HEK293T (cell line): Measurements from ENCODE around the gene ADCY10.

Experiments
- CTCF ChIA-PET: fragments of 350-600 bp; formaldehyde crosslinking; extraction: SDS; loops from one replicate; lab custom pipeline; 2021; ENCODE audit warnings: antibody characterized with exemption, inconsistent platforms; lab: Yijun Ruan, JAX
- POLR2A ChIA-PET: fragments of 350-600 bp; formaldehyde crosslinking; extraction: SDS; loops from one replicate; lab custom pipeline; 2020; ENCODE audit warnings: antibody characterized with exemption, inconsistent platforms; lab: Yijun Ruan, JAX
- DNase-seq: peaks from one replicate; pipeline ENCODE4 v3.0.0; 2012; ENCODE audit warnings: mixed read lengths; ENCODE audit errors: extremely low spot score
- ARNT ChIP-seq: fragments of 450-650 bp; IDR thresholded peaks from 2 replicates; pipeline ENCODE4 v1.6.1; 2017; ENCODE audit warnings: mild to moderate bottlenecking
- BHLHE40 ChIP-seq: fragments of 450-650 bp; IDR thresholded peaks from 2 replicates; pipeline ENCODE4 v1.6.1; 2016; ENCODE audit warnings: mild to moderate bottlenecking, moderate library complexity, borderline replicate concordance
- CTBP1 ChIP-seq: fragments of 450-650 bp; IDR thresholded peaks from 2 replicates; pipeline ENCODE4 v1.6.1; 2016; ENCODE audit warnings: borderline replicate concordance
- ELF4 ChIP-seq: fragments of 450-650 bp; IDR thresholded peaks from 2 replicates; pipeline ENCODE4 v1.6.1; 2017; ENCODE audit warnings: antibody characterized with exemption
- FOXA1 ChIP-seq: fragments of 450-650 bp; IDR thresholded peaks from 2 replicates; pipeline ENCODE4 v1.6.1; 2016; ENCODE audit warnings: mild to moderate bottlenecking
- FOXK2 ChIP-seq: fragments of 450-650 bp; IDR thresholded peaks from 2 replicates; pipeline ENCODE4 v1.6.1; 2016; ENCODE audit warnings: mild to moderate bottlenecking
- FOXM1 ChIP-seq: fragments of 450-650 bp; IDR thresholded peaks from 2 replicates; pipeline ENCODE4 v1.6.1; 2017; ENCODE audit warnings: mild to moderate bottlenecking, borderline replicate concordance
- HDGF ChIP-seq: fragments of 450-650 bp; IDR thresholded peaks from 2 replicates; pipeline ENCODE4 v1.6.1; 2017; ENCODE audit warnings: antibody characterized with exemption, borderline replicate concordance
- L3MBTL2 ChIP-seq: fragments of 450-650 bp; conservative IDR thresholded peaks from 2 replicates; pipeline ENCODE4 v1.6.1; 2016; ENCODE audit warnings: mild to moderate bottlenecking
- LEF1 ChIP-seq: fragments of 450-650 bp; IDR thresholded peaks from 2 replicates; pipeline ENCODE4 v1.6.1; 2017; ENCODE audit warnings: mild to moderate bottlenecking, borderline replicate concordance
- NFRKB ChIP-seq: fragments of 450-650 bp; IDR thresholded peaks from 2 replicates; pipeline ENCODE4 v1.6.1; 2016; ENCODE audit warnings: mild to moderate bottlenecking, moderate library complexity
- SP1 ChIP-seq: fragments of 450-650 bp; IDR thresholded peaks from 2 replicates; pipeline ENCODE4 v1.6.1; 2017
- SUZ12 ChIP-seq: fragments of 450-650 bp; IDR thresholded peaks from 2 replicates; pipeline ENCODE4 v1.6.1; 2016; ENCODE audit warnings: mild to moderate bottlenecking
- TARDBP ChIP-seq: fragments of 450-650 bp; IDR thresholded peaks from 2 replicates; pipeline ENCODE4 v1.6.1; 2016
- ZNF384 ChIP-seq: fragments of 450-650 bp; IDR thresholded peaks from 2 replicates; pipeline ENCODE4 v1.6.1; 2016
- TF ChIP-seq, protein P1 (sequence below): fragments of 450-650 bp; IDR thresholded peaks from 2 replicates; pipeline ENCODE4 v1.6.1; 2016

The ADCY10 gene

DNA sequence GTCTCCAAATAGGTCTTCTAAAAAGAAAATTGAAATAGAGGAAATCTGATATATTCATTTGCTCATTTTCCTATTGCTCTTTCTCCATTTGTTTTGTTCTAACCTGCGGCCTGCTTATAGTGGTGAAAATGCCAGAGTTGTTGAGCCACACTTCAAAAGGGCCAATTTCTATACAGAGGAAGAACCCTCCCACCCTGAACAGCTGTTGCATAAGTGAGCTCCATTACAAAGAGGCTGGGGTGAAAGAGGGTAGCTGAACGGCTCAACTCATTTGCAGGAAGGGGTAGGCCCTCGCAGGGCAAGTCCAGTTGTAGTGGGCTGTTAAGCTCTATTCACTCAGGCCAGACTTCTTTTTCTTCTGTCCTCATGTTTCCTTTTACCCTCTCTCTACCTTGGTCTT is 8.8 kb downstream of the ADCY10 start:
- POLR2A ChIA-PET: interaction anchor here (1.3 kb wide), 1 partner anchor 31 kb away, joined by 8 read pairs; the partner anchor contains the start of gene DCAF6

DNA sequence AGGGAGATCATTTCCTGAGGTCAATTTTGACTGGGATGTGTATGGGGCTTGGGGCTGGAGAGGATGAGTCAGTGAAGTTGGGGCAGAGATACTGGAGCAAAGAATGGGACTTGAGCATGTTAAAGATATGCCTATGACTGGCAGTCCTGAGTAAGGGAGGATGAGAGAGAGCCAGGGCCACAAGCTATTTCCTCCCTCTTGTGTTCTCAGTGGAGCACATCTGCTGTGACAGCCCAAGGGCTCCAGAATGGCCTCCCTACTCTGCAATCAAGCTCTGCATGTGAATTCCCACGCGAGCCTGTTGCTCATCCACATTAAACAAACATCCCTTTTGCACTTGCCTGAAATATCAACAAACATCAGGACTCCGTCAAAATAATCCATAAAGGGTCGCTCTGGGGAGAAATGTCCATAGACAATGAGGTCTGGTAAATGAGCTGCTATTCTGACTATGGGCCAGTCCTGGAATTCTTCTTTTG is 9.2 kb downstream of the ADCY10 start:
- ChIA-PET POLR2A (interaction anchor here (1.3 kb wide), 1 partner anchor 31 kb away, joined by 8 read pairs; the partner anchor contains the start of gene DCAF6), CTCF (no interaction called here)
- no peak for DNase-seq
- TF ChIP-seq SP1 (no peak), HDGF (no peak), ELF4 (no peak), FOXM1 (no peak), ARNT (no peak), NFRKB (no peak), FOXK2 (no peak)
- TF ChIP-seq, protein P1, sequence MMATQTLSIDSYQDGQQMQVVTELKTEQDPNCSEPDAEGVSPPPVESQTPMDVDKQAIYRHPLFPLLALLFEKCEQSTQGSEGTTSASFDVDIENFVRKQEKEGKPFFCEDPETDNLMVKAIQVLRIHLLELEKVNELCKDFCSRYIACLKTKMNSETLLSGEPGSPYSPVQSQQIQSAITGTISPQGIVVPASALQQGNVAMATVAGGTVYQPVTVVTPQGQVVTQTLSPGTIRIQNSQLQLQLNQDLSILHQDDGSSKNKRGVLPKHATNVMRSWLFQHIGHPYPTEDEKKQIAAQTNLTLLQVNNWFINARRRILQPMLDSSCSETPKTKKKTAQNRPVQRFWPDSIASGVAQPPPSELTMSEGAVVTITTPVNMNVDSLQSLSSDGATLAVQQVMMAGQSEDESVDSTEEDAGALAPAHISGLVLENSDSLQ: no peak

More for the DNA sequence above, 8.8 kb downstream of the ADCY10 start:
- DNase-seq: no peak
- CTCF ChIA-PET: no interaction called here
- TF ChIP-seq ELF4 (no peak), LEF1 (no peak), ARNT (no peak), ZNF384 (no peak), TARDBP (no peak)

DNA sequence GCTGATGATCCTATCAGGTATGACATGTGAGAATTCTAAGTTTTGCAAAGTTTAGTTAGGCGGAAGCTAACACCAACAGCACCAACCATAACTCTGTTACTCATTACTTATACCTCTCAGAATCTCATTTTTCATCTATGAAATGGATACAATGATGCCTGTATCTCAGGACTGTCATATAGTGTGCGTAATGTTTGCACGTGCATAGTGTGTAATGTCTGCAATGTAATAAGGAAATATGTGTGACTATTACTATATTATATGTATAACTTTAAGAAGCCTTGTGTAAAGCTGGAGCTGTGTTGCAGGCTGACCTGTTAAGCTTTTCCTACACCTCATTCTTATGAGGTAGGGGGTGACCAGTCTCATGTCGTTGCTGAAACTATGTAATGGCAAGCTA is 13.0 kb downstream of the ADCY10 start:
- no peak for DNase-seq
- ChIA-PET POLR2A (no interaction called here), CTCF (no interaction called here)
- no peak for TF ChIP-seq NFRKB
- no peak for TF ChIP-seq L3MBTL2
- TF ChIP-seq SUZ12: no peak
- no peak for TF ChIP-seq FOXM1
- no peak for TF ChIP-seq TARDBP
- TF ChIP-seq, protein P1: no peak
- no peak for TF ChIP-seq BHLHE40
- no peak for TF ChIP-seq SP1
- no peak for TF ChIP-seq FOXK2
- TF ChIP-seq LEF1: no peak
- TF ChIP-seq FOXA1: no peak

DNA sequence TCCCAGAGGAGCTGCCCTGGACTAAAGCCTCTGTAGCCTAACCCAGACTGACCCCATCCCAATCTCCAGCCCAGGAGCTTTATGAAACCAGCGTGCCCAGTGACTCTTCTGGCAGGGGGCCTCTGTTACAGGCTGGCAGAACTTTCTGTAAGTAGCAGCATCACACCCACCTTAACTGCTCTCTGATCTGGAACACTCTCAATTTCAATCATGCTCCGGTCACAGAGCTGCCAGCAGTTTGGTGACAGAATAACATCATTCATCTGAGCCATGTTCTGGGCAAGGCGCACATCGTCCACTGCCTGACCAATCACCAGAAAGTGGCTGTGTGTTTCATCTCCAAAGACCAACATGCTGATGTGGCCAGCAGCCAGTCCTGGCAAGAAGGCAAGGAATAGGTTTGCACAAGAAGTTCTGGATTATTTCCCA is 14.7 kb downstream of the ADCY10 start:
- ChIA-PET POLR2A (interaction anchor here (0.7 kb wide), 1 partner anchor 94 kb away, joined by 3 read pairs; no protein-coding TSS in a partner anchor), CTCF (interaction anchor here (0.6 kb wide), 1 partner anchor 100 kb away, joined by 3 read pairs; no protein-coding TSS in a partner anchor)
- TF ChIP-seq L3MBTL2 (no peak), NFRKB (no peak), LEF1 (no peak), ELF4 (no peak), FOXM1 (no peak)
- TF ChIP-seq, protein P1: no peak
- DNase-seq: no peak

DNA sequence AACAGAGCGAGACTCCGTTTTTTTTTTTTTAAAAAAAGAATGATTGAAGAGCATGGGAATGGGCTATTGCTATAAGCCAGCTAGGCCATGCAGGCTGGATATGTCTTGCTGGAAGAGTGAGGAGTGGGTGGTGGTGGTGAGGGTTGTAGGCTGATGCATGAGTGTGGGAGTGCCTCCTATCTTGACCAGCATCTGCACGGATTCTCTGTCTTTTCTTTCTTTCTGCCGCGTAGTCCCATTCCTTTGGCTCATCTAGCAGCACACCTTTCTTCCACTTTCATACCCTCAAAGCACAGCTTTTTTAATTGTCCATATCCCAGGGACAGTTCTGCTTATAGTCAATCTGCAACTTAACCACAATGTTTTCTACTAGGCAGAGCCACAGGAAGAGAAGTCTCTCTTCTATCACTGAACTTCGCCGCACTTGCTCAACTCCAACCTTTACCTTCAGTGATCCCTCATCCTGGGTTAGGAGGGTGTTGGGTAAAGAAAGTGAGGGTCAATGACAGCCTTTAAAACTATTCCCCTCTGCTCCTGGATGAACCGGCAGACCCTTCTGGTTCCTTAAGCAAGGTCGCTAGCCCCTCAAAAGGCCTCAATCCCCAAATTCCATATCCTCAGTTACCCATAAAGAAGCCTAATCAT is 15.2 kb downstream of the ADCY10 start:
- ChIA-PET CTCF (interaction anchor here (0.6 kb wide), 1 partner anchor 99 kb away, joined by 3 read pairs; no protein-coding TSS in a partner anchor), POLR2A (no interaction called here)
- TF ChIP-seq FOXK2 (no peak), LEF1 (no peak), HDGF (no peak), L3MBTL2 (no peak), TARDBP (no peak), ELF4 (no peak), NFRKB (no peak), SUZ12 (no peak), CTBP1 (no peak), BHLHE40 (no peak), FOXM1 (no peak), FOXA1 (no peak), SP1 (no peak), ZNF384 (no peak), ARNT (no peak)
- TF ChIP-seq, protein P1: no peak
- DNase-seq: no peak

DNA sequence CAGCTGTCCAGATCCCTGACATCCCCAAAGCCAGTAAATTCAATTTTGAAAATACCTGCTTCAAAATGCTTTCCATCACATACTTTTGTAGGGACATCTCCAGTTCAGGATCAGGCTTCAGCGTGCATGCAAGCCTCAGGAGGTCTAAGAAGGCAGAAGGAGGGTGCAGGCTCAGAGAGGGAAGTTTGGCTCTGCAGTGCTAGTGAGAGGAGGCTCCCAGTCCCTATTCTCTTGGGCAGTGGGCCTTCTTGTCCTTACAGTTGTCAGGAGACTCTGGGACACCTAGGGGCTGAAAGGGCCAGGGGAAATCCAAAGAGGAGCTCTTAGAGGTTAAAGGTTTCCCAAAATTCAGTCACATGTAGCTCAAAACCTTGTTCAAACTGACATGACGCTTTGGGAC is 20.1 kb downstream of the ADCY10 start:
- DNase-seq: no peak
- CTCF ChIA-PET: no interaction called here
- TF ChIP-seq, protein P1: no peak
- TF ChIP-seq ZNF384 (no peak), SP1 (no peak)
- POLR2A ChIA-PET: no interaction called here
